Osteocyte (in vitro differentiated cells): ENCODE results near the gene DAB2IP. TPM values are rescaled to one million over a fixed set of nuclear protein-coding genes. Genes with fewer than 3 reads are reported as not detected.
A peak's percentile ranks its signal among the peaks of the same experiment; 100 is the strongest.

Experiments
- DNase-seq: peaks from one replicate; pipeline ENCODE4 v3.0.0; 2021; ENCODE audit warnings: mixed read lengths; ENCODE audit not compliant: unreplicated experiment; ENCODE audit errors: extremely low spot score
- H3K27ac Mint-ChIP-seq: one replicate; pipeline ENCODE4 v1.8.0; 2021; ENCODE audit warnings: mild to moderate bottlenecking, mixed read lengths; ENCODE audit not compliant: unreplicated experiment
- H3K27me3 Mint-ChIP-seq: one replicate; pipeline ENCODE4 v1.8.0; 2021; ENCODE audit warnings: mixed read lengths; ENCODE audit not compliant: unreplicated experiment
- H3K36me3 Mint-ChIP-seq: one replicate; pipeline ENCODE4 v1.8.0; 2021; ENCODE audit warnings: mixed read lengths; ENCODE audit not compliant: unreplicated experiment
- H3K4me1 Mint-ChIP-seq: one replicate; pipeline ENCODE4 v1.8.0; 2021; ENCODE audit warnings: mixed read lengths; ENCODE audit not compliant: unreplicated experiment
- H3K4me3 Mint-ChIP-seq: one replicate; pipeline ENCODE4 v1.8.0; 2021; ENCODE audit warnings: mild to moderate bottlenecking, moderate library complexity, mixed read lengths; ENCODE audit not compliant: unreplicated experiment
- H3K9me3 Mint-ChIP-seq: one replicate; pipeline ENCODE4 v1.8.0; 2021; ENCODE audit warnings: mixed read lengths; ENCODE audit not compliant: unreplicated experiment
- CTCF ChIP-seq: fragments of 200-600 bp; sonication (generic); IDR thresholded peaks from 2 replicates; pipeline ENCODE4 v1.5.0; 2021; ENCODE audit warnings: antibody characterized with exemption, mild to moderate bottlenecking, moderate library complexity
- total RNA-seq: library from RNA; stranded (reverse); gene quantifications from 2 replicates; pipeline ENCODE4 v1.2.1, GENCODE V29; 2021

The DAB2IP gene
- total RNA-seq, 1 donor from 2014 or later = 43.6 TPM

DNA sequence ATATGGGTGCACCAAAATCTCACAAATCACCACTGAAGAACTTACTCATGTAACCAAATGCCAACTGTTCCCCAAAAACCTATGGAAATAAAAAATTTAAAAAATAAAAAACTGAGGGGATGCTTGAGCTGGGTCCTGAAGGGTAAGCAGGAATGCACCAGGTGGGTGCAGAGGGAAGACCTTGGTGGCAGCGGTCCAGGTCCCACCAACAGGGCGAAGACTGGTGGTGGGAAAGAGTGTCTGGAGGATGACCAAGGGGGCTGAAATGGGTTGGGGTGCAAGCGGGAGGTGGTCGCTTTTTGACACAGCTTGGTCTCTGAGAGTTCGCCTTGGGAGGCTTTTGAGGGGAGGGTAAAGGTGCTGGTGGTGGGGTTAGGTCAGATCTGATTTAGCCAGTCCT is 3.3 kb upstream of the DAB2IP start:
- Mint-ChIP-seq H3K27ac (no peak overlapping the region), H3K9me3 (no peaks in the 10 kb centered on the region), H3K4me1 (peaks cover 43% of the 10 kb centered on the region), H3K36me3 (no peaks in the 10 kb centered on the region), H3K27me3 (no peaks in the 10 kb centered on the region), H3K4me3 (no peak overlapping the region)
- no peak for TF ChIP-seq CTCF
- no peak for DNase-seq

DNA sequence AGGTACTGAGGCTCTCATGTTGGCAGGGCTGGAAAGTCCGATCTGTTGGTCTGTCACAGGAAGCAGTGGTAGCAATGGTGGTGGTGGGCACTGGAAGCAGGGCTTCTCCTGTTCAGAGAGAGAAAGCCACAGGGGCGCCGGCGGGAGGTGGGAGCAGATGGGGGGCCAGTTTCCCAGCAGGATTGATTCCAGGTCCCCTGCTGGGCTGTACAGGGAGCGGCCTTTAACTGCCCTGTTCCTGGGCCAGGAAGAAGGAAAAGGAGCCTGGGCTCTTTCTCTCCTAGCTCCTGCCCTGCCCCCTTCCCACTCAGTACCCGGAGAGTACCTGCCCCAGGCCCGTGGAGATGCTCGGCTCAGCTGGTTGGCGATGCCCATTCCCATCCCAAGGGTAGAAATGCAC is 2.6 kb upstream of the DAB2IP start:
- Mint-ChIP-seq H3K4me1 (peaks cover 47% of the 10 kb centered on the region), H3K36me3 (no peaks in the 10 kb centered on the region), H3K4me3 (no peak overlapping the region), H3K27ac (no peak overlapping the region), H3K27me3 (no peaks in the 10 kb centered on the region), H3K9me3 (no peaks in the 10 kb centered on the region)
- DNase-seq = no peak
- no peak for TF ChIP-seq CTCF

DNA sequence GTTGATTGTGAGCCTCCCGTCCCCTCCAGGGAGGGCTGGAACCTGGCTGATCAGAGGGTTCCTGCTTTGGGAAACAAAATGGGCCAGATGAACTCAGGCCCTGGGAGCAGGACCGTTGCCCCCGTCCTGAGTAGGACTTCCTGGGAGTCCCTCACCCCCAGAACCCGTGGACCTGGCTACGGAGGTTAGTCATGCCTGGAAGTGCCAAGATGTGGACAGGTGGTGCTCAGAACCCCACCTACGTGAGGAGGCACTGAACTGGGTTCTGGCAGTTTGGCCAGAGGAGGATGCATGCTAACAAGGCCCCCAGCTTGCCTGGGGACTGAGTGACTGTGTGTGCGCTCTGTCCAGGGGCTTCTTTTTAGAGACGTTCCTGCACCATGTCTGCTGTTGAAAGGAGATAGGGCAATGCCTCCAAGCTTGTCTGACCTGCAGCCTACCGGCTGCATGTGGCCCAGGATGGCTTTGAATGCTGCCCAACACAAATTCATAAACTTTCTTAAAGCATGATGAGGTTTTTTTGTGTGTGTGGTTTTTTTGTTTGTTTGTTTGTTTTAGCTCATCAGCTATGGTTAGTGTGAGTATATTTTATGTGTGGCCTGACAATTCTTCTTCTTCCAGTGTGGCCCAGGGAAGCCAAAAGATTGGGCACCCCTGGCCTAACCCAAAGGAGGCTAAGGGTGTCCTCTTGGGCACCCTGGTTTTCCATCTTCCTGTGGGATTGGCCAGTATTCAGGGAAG is 1.8 kb upstream of the DAB2IP start:
- Mint-ChIP-seq H3K27ac (peak overlapping the region; percentile 63), H3K4me3 (no peak overlapping the region), H3K27me3 (no peaks in the 10 kb centered on the region), H3K4me1 (peaks cover 49% of the 10 kb centered on the region), H3K36me3 (no peaks in the 10 kb centered on the region), H3K9me3 (no peaks in the 10 kb centered on the region)
- DNase-seq = no peak
- no peak for TF ChIP-seq CTCF

GRCh38 chr9:121650217-121651007 is 1.0 kb upstream of the DAB2IP start:
- TF ChIP-seq CTCF = no peak
- H3K4me1 Mint-ChIP-seq = peaks cover 46% of the 10 kb centered on the region
- H3K27ac Mint-ChIP-seq = peak overlapping the region; percentile 63
- DNase-seq = peak; percentile 87
- H3K36me3 Mint-ChIP-seq = no peaks in the 10 kb centered on the region
- H3K4me3 Mint-ChIP-seq = peak overlapping the region; percentile 71
- H3K27me3 Mint-ChIP-seq = no peaks in the 10 kb centered on the region
- no peaks in the 10 kb centered on the region for H3K9me3 Mint-ChIP-seq

DNA sequence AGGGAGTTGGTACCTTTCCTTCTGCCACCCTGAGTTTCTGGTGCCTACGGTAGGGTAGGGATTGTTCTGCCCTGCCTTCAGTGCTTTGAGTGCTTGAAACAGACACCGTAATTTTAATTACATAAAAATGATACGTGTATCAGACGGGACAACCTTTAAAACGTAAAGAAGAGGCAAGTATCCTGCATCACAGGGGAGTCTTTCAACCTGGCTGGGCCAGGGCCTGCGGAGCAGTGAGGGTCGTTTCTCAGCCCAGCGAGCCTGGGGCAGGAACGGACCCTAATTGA is 483 bp upstream of the DAB2IP start:
- no peak for TF ChIP-seq CTCF
- peak overlapping the region; percentile 38 for H3K27ac Mint-ChIP-seq
- DNase-seq = no peak
- no peaks in the 10 kb centered on the region for H3K27me3 Mint-ChIP-seq
- H3K36me3 Mint-ChIP-seq = no peaks in the 10 kb centered on the region
- H3K4me1 Mint-ChIP-seq = peaks cover 43% of the 10 kb centered on the region
- no peaks in the 10 kb centered on the region for H3K9me3 Mint-ChIP-seq
- H3K4me3 Mint-ChIP-seq = peak overlapping the region; percentile 71
